IPS DF 4.7 (cell line): ENCODE results near the gene RGS14.
"Not testable (repeated sequence)": the region's sequence is repeated elsewhere in the genome, so short reads cannot be mapped to it uniquely, and the experiment has no call there.

ENCODE experiments used
- DNase-seq: peaks from one replicate; pipeline ENCODE4 v3.0.0-alpha.2; 2013; ENCODE audit warnings: low spot score; ENCODE audit errors: extremely low read depth

Gene RGS14

DNA sequence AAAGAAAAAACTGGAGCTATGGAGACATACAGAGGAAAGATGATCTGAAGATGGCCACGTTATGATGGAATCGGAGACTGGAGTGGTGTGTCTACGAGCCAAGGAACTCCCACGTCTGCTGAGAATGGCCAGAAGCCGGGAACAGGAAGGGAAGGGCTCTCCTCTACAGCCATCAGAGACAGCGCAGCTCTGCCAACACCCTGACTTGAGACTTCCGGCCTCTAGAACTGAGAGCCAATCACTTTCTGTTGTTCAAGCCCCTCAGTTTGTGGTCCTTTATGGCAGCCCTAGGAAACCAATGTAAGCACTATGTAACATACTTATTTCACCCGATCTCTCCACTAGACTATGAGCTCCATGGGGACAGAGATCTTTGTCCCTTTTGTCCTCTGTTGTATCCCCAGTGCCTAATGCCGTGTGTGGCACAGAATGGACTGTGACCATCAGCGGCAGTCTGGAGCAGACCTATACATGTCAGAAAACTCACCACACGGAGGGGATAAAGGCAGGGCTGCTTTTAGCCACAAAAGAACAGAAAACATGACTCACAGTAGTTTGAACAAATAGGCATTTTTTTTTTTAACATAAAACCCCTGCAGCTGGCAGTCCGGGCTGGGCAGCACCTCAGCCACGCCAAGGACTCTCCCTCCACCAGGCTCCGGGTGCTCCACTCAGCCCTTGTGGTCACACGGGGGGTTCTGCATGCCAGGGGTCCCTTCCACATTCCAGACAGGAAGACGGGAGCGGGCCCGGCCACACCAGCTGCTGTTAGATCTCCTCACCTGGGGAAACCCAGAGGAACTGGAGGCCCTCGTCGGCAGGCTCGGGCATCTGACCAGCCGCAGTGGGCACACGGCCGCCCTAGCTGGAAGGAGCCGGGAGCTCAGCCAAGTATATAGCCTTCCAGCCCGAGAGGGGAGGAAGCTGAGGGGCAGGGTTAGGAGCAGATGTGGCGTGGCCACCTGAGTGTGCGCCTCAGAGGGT is 29.9 kb upstream of the RGS14 start:
- DNase-seq: no peak

DNA sequence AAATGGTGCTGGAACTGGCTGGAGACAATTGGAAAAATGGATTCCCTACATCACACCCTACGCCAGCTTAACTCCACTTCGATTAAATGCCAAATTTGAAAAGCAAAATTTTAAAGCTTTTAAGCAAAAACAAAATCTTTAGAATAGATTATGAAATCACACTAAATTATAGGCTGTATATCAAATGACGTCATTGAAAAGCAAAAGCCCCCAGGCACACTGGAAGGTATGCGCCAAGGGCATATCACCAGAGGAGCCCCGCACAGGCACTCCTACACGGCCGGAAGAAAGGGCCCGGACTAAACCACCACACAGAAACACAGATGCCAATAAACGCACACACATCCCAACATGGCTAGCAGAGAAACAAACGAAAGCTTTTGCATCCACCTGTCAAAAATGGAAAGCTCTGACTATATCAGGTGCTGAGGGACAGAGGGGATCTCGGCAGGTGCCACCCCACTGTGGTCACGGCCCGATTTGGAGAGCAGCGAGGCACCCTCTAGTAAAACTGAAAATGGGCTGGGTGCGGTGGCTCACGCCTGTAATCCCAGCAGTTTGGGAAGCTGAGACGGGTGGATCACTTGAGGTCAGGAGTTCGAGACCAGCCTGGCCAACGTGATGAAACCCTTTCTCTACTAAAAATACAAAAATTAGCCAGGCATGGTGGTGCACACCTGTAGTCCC is 29.0 kb upstream of the RGS14 start:
- DNase-seq: no peak

DNA sequence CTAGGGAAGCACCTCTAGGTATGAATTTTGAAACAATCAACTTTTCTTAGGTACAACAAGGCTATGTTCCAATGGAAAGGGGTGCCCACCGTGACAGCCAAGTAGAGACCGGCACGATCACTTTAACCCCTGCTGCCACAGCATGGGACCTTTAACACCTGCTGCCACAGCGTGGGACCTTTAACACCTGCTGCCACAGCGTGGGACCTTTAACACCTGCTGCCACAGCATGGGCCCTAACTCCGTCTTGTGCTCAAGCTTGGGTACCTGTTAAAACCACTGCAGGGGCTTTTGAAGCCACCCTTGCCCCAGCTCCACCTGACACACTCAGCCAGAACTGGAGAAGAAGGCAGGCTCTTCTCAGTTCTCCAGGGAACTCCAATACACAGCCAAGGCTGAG is 27.8 kb upstream of the RGS14 start:
- DNase-seq: no peak

DNA sequence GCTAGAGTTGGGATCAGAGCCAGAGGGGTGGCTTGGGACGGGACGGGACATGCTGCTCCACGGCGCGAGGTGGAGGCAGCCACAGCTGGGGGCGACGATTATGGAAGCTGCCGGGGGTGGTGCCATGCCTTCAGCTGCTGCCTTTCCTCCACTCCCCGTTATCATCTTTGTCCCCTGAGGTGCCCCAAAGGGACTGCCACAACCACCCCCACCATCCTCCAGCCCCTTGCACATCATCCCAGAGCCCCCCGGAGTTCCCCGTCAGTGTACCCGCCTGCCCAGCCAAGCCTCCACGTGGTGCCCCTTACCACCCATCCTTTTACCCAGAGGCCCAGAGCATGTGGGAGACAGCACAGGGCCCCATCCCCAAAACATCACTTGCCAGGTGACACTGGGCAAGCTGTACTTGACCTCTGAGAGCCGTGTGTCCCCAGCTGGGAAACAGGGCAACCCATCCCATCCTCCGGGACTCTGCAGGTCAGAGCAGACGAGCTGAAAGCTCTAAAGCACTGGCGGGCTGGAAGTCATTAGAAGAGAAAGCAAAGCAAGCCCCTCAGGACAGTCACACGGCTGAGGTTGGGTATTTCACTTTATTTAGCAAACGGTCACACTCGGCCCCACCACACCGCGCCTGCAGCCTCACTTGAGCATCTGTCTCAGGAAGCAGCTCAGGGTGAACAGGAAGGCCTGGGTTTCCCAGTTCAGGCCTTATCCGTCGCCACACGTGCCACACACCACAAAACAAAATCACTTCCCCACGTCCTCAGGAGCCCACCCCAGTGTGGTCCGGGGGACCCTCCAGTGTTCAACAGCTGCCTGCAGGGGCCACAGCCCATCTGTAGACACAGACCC is 26.5 kb upstream of the RGS14 start:
- no peak for DNase-seq

DNA sequence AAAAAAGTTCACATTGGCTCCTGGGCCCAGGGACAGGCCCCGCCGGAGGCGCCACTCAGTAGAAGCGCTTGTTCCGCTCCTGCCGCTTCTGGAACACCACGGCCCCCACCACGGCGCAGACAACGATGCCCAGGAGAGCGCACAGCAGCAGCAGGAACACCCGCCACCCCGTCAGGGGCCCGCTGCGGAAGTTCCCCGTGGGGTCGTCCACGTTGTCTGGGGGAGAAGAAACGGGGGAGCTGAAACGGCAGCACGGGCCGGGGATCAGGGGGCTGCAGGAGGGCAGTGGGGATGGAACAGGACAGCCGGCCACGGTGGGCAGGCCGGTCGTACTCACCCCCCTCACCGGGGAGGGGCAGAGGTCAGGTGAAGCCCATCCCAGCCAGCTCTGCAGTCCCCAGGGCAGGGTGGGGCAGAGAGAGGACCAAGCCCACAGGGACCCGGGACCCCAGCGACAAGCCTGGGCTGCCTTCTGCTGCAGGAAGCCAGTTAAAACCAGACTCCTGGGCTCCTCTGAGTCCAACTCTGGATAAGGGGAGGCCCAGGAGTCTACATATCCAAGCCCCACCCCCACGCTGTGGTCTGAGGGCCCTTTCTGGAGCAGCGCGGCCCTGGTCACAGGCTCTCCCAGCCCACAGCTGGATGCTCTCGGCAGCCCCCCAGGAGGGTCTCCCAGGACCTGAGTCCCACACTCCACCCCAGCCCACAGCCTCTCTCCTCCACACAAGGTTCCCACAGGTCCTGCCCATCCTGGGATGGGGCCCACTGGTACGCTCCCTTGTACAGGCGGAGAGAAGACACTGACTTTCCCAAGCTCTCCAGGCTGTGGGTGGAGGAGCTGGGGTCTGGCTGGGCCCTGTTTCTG is 25.5 kb upstream of the RGS14 start:
- DNase-seq: no peak

DNA sequence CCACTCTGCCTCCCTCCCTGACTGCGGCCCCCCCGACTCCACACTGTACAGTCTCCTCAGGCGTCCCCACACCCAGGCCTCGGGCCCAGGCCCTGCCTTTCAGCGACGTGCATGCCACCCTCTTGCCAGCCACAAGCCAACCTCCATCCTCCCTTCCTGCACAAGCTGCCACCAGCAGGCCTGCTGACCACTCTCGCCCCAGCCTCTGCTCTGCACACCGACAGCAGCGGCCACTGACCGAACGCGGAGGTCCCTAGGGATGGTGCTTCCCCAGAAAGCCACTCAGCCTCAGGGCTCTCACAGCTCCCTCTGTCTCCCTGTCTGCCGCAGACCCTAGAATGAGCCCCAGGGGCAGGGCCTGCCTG is 24.8 kb upstream of the RGS14 start:
- no peak for DNase-seq

DNA sequence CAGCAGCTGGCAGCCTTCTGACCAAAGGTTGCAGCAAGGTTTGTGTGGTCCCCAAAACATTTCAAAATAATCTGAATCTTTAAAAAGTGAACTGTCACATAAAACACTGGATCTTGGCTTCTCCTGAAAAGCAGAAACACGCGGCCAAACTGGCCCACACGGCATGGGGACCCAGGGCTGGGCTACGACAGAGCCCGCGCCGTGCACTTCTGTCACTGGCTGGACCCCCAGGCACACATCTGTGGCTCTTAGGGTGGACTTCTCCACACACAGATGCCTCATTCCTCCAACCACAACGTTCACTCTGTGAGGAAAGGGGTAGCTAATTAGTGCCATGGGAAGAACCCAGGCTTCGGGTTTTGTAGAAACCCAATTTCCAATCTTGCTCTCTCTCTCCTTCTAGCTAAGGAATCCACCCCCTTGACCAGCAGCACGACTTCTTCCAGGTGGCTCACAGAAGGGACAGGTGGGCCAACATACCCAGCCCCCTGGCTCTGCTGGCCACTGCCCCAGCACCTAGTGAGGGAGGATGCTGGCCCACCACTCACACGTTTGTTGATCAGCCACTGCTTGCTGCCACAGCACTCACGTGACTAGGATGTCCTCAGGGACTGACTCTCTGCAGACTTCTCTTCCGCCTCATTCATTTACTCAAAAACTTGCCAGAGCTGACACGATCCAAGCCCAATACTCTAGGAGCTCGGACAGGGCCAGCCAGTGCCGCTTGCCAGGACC is 24.1 kb upstream of the RGS14 start:
- no peak for DNase-seq

DNA sequence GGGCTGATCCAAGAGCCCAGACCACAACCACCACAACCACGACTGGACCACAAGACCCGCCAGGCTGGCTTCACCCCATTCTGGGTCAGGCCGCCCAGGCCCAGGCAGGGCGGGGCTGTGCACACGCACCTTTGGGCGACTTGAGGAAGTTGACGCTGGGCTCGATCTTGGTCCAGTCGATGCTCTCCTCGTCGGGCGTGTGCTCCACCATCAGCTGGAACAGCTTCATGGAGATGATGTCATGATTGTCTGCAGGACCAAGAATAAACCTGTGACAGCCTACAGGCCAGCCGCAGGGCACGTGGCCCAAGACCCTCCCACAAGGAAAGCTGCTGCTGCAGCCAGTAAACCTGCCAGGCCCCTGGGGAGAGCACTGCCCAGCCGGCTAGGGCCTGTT is 23.6 kb upstream of the RGS14 start:
- DNase-seq: no peak

DNA sequence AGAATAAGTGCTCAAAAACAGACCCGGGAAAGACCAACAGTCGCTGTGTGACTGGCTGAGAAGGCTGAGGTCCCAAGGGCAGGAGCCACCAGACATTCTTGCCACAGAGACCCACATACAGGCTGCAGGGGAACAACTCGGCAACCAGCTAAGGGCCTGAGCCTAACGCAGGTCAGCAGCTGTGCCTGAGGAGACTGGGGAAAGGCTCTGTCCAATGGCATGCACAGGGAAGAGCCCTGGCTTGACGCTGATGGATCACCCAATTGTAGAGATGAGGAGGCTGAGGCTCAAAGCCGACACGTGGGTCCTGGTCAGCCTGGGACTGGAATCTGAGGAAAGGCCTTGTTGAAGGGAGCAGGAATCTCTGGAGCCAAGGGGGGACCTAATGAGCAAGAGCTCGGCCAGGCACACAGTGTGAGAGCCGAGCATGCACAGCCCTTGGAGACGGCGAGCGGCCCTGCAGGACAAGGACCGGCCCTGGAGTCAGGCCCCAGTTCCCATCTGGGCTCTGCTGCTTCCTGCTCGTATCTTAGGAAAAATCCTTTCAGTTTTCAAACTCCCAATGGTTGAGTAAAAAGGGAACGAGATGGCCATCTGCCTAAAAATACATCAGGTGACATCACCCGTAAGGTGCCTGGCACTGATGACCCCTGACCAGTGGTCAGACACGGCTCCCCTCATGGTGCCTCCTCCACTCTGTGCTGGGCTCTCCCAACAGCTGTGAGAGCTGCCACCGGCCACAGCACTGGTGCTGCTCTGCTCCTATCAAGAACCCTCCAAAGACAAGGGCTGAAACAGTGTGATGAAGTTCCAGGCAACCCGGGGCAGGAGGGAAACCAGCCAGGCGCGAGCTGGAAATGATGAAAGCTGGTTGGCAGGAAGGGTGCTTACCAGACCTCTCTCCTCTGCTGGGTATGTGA is 22.7 kb upstream of the RGS14 start:
- no peak for DNase-seq

DNA sequence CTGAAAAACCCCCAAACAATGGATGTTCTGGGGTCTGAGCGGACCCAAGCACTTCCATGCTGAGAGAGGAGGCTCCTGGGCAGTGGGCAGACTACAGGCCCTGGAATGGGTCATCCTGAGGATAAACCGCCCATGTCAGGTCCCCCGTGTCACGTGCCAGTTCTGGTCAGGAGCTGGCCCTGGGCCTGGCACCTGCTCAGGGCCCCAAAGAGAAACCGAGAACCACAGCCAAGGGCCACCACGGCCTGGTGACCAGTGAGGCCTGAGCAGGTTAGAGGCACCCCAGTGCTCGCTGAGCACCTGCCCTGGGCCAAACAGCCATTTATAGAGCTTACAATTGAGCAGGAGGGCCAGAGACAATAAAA is 22.0 kb upstream of the RGS14 start:
- no peak for DNase-seq

DNA sequence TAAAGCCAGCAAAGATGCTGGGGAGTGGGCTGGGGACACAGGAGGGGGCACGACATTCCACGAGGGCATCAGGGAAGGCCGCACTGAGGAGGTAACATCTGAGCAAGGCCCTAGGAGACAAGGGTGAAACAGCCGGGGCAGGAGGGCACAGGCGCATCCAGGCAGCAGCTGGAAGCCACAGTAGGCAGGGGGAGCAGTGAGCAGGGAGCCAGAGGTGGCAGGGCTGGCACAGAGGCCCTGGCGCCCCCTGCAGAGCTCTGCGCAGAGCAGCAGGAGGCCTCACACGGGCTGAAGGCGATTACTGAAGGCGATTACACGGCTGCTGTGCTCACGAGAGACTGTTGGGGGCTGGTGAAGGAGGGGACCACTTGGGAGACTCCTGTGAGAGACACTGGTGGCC is 21.6 kb upstream of the RGS14 start:
- no peak for DNase-seq

DNA sequence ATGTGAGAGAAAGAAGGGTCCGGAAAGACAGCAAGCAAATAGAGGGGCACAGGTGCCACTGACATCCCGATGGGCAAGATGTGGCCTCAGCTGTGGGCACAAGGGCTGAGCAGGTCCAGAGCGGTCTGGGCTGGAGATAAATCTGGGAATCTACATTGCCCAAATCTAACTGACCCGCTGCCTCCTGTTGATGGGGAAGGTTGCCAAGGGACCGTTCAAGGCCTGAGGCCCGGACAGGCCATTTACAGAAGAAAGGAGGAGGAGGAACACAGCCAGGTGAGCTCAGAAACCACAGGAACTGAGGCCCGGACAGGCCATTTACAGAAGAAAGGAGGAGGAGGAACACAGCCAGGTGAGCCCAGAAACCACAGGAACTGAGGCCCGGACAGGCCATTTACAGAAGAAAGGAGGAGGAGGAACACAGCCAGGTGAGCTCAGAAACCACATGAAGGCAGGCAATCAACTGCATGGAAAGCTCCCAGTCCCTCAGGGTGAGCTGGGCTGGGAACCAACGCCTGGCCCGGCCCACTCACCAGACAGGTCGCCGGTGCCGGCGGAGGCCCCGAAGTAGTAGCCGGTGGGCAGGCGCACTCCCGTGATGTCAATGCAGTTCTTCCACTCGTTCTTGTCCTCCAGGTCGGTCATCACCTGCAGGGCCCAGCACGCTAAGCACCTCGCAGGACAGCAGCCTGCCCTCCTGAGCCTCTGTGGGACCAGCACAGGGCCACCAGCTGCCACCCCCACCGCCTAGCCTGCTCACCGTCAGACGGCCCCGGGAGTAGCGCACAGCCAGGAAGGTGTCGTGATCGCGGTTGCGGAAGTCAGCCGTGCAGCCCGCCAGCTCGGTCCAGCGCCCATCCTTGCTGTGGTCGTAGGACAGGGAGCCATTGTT is 20.9 kb upstream of the RGS14 start:
- DNase-seq: no peak

DNA sequence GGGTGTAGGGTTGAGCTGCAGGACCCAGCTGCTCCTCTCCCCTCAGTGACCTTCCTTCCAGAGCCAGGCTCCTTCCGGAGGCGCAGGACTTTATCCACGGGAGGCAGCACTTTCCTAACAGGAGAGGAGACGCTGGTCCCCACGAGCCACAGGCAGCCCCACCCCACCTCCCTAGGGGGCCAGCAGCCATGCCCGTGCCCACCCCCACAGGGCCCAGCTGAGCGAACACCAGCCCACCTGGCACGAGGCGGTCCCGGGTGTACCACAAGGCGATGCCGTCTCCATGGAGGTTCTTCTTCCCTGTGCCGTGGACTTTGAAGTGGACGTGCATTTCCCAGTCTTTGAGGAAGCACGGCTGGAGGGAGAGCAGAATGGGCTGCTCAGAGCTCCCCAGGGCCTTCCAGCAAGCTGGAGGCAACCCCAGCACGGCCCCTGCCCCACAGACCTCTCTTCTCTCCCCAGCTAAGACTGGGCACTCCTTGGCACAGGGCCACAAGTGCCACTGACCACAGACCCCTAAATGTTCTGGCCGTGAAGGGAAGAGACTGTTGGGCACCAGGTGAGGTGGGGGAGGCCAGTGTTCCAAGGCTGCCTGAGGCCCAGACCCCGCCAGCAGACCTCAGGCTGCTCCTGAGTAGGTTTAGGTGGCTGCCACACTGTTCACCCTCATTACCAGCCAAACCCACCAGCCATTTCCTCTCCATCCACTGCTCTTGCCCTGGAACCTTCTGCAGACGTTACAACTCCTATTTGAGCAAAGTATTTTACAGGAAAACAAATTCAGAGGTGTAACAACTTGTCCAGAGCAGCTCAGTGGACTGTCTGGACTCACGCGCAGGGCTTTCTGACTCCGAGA is 19.2 kb upstream of the RGS14 start:
- no peak for DNase-seq

DNA sequence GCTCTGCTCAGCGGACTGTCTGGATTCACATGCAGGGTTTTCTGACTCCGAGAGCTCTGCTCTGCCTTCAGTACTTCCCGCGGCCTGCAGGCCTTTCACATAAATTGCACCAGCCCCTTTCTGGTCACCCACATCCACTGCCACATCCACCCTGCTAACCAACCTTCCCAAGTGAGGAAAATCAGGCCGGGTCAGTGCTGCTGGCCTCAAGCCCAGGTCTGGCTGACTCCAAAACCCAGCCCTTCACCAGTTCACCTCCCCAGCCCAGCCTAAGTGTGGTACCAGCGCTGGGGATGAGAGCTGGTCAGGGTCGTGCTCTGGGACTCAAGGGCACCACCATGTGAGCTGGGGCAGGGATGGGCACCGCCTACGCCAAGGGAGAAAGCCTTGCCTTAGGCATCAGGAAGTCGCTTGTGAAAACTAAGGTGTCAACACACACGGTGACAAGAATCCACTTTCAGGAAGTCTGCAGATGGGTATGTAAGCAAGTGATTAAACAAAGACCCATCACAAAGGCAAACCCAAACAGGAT is 18.6 kb upstream of the RGS14 start:
- DNase-seq: no peak

DNA sequence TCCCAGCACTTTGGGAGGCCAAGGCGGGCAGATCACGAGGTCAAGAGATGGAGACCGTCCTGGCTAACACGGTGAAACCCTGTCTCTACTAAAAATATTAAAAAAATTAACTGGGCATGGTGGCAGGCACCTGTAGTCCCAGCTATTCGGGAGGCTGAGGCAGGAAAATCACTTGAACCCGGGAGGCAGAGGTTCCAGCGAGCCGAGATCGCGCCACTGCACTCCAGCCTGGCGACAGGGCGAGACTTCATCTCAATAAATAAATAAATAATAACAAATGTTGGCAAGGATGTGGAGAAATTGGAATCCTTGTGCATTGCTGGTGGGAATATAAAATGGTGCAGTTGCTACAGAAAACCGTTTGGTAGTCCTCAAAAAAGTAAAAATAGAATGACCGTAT is 14.7 kb upstream of the RGS14 start:
- not testable (repeated sequence) for DNase-seq

DNA sequence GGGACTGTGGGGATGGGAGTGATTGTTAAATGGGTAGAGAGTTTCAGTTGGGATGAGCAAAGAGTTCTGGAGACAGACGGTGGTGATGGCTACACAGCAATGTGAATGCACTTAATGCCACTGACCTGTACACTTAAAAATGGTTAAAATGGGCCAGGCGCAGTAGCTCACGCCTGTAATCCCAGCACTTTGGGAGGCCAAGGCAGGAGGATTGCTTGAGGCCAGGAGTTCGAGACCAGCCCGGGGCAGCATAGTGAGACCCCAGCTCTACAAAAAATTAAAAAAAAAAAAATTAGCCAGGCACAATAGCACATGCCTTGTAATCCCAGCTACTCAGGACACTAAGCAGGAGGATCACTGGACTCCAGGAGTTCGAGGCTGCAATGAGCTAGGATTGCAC is 13.9 kb upstream of the RGS14 start:
- DNase-seq: no peak

DNA sequence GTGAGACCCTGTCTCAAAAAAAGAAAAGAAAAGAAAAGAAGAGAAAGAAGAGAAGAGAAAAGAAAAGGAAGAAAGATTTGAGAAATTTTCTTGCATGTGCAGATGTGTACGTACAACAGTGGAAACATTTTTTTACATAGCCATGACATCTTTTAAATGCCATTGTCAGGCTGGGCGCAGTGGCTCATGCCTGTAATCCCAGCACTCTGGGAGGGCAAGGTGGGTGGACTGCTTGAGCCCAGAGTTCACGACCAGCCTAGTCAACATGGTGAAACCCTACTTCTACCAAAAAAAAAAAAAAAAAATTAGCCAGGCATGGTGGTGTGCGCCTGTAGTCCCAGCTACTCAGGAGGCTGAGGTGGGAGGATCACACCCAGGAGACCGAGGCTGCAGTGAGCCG is 12.8 kb upstream of the RGS14 start:
- no peak for DNase-seq
